Tibial nerve (tissue), 4 donors: ENCODE measurements around the gene MARCHF10. TPM values are rescaled to one million over a fixed set of nuclear protein-coding genes. Genes with fewer than 3 reads are reported as not detected.

Experiments
- DNase-seq, 2 donors: peaks; one replicate each; pipeline ENCODE4 v3.0.0-alpha.2; 2019; ENCODE audit warnings: low spot score in 2 of 2
- H3K27ac ChIP-seq, 4 donors: fragments of 200-600 bp; sonication (generic) in 3 of 4; one replicate each; pipeline ENCODE4 v1.5.1; 2017 to 2019; ENCODE audit warnings: mild to moderate bottlenecking in 1 of 4
- H3K27me3 ChIP-seq, 2 donors: fragments of 200-600 bp; sonication (generic) in 1 of 2; one replicate each; pipeline versions ENCODE4 v1.5.1 to v1.6.0; 2017 to 2019
- H3K36me3 ChIP-seq, 3 donors: fragments of 200-600 bp; sonication (generic); one replicate each; pipeline ENCODE4 v1.5.1; 2018 to 2019
- H3K4me1 ChIP-seq, 4 donors: fragments of 200-600 bp; sonication (generic) in 3 of 4; one replicate each; pipeline ENCODE4 v1.5.1; 2017 to 2019
- H3K4me3 ChIP-seq, 4 donors: fragments of 200-600 bp; sonication (generic) in 3 of 4; one replicate each; pipeline ENCODE4 v1.5.1; 2017 to 2019; ENCODE audit warnings: mild to moderate bottlenecking in 1 of 4, moderate library complexity in 1 of 4
- H3K9me3 ChIP-seq, 4 donors: fragments of 200-600 bp; sonication (generic) in 3 of 4; one replicate each; pipeline ENCODE4 v1.5.1; 2017 to 2019
- EP300 ChIP-seq, 2 donors: sonication (generic); formaldehyde crosslinking; IDR thresholded peaks; one replicate each; pipeline ENCODE4 v1.6.1; 2017; ENCODE audit warnings: antibody characterized with exemption in 2 of 2, mild to moderate bottlenecking in 1 of 2
- POLR2A ChIP-seq, 2 donors: fragments of 450-650 bp; IDR thresholded peaks; one replicate each; pipeline ENCODE4 v1.6.1; 2017; ENCODE audit warnings: antibody characterized with exemption in 2 of 2, mild to moderate bottlenecking in 2 of 2, moderate library complexity in 2 of 2
- WGBS, 2 donors: methylation state at CpG; one replicate each; pipeline ENCODE4 v1.1.5; 2018; 5-methylcytosine and 5-hydroxymethylcytosine counted together
- total RNA-seq, 4 donors: library from RNA; depleted of rRNA; stranded (reverse); fragments of >200 nt; gene quantifications; one replicate each; pipeline ENCODE4 v1.1.0, GENCODE V29; 2016
- TF ChIP-seq, protein P1 (sequence below), 5 experiments: fragments of 200-600 bp in 3 of 5; fragments of 450-650 bp in 2 of 5; sonication (generic) in 3 of 5; IDR thresholded peaks; one replicate each; pipeline ENCODE4 v1.5.1; 2016 to 2019; ENCODE audit warnings: antibody characterized with exemption in 5 of 5, mild to moderate bottlenecking in 3 of 5, moderate library complexity in 2 of 5

MARCHF10 gene
- total RNA-seq, 4 donors from 2014 or later: 1.8 to 11.7 (median 3.6) TPM

DNA sequence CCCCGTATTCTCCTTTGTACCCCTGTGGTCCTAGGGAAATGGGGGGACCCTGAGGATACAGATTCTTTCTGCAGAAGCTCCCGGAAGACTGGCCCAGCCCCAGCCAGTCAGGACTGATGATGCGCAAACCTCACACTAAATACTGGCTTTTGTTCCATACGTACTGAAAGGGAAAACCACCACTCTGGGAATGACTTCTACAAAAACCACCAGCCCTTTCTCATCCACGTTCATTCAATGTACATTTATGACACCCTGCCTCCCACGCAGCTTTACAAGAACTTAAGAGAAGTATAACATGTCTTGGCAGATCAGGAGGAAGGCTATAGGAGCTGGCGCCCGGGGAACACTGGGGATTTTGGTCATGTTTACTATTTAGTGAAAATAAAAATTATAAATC lies 70.6 kb downstream of the MARCHF10 start:
- 63 to 81% methylated on average over 8 of the region's 8 CpGs for WGBS, 2 donors

GRCh38 chr17:62735044-62735651 lies 73.0 kb downstream of the MARCHF10 start:
- Histone ChIP-seq H3K27me3 (no peaks in the 10 kb centered on the region), H3K27ac (no peak overlapping the region), H3K4me1 (no peaks in the 10 kb centered on the region), H3K4me3 (no peak overlapping the region), H3K9me3 (no peaks in the 10 kb centered on the region), H3K36me3 (no peaks in the 10 kb centered on the region)
- 74 to 75% methylated on average over 7 of the region's 7 CpGs for WGBS, 2 donors
- TF ChIP-seq EP300 (IDR thresholded peaks at IDR 0.05) (no peak), POLR2A (IDR thresholded peaks at IDR 0.05) (no peak)
- TF ChIP-seq, protein P1, sequence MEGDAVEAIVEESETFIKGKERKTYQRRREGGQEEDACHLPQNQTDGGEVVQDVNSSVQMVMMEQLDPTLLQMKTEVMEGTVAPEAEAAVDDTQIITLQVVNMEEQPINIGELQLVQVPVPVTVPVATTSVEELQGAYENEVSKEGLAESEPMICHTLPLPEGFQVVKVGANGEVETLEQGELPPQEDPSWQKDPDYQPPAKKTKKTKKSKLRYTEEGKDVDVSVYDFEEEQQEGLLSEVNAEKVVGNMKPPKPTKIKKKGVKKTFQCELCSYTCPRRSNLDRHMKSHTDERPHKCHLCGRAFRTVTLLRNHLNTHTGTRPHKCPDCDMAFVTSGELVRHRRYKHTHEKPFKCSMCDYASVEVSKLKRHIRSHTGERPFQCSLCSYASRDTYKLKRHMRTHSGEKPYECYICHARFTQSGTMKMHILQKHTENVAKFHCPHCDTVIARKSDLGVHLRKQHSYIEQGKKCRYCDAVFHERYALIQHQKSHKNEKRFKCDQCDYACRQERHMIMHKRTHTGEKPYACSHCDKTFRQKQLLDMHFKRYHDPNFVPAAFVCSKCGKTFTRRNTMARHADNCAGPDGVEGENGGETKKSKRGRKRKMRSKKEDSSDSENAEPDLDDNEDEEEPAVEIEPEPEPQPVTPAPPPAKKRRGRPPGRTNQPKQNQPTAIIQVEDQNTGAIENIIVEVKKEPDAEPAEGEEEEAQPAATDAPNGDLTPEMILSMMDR (IDR thresholded peaks at IDR 0.05): no peak
- DNase-seq: no peak

More for the DNA sequence above, 70.6 kb downstream of the MARCHF10 start:
- DNase-seq: no peak
- TF ChIP-seq, protein P1 (IDR thresholded peaks at IDR 0.05): no peak
- no peak for TF ChIP-seq POLR2A (IDR thresholded peaks at IDR 0.05)
- no peak for TF ChIP-seq EP300 (IDR thresholded peaks at IDR 0.05)
- no peaks in the 10 kb centered on the region for H3K36me3 ChIP-seq
- H3K27me3 ChIP-seq: no peaks in the 10 kb centered on the region
- H3K27ac ChIP-seq: no peak overlapping the region
- no peaks in the 10 kb centered on the region for H3K4me1 ChIP-seq
- H3K4me3 ChIP-seq: no peak overlapping the region
- H3K9me3 ChIP-seq: no peaks in the 10 kb centered on the region

DNA sequence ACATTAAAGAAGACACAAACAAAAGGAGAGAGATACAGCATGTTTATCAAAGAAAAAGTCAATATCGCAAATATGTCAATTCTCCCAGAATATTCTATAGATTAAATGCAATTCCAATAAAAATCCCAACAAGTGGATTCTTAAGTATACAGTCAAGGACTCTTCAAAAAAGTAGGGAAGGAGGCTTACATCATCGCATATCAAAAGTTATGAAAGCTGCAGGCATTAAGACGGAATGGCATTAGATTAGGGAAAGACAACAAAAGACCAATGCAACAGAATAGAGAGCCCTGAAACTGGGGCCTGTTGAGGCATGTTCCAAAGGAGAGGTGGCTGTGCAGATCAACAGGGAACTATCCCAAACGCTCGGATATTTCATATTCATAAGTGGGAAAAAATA lies 76.0 kb downstream of the MARCHF10 start:
- no peaks in the 10 kb centered on the region for H3K4me1 ChIP-seq
- no peak for DNase-seq
- no peak overlapping the region for H3K4me3 ChIP-seq
- TF ChIP-seq EP300 (IDR thresholded peaks at IDR 0.05) (no peak), POLR2A (IDR thresholded peaks at IDR 0.05) (no peak)
- TF ChIP-seq, protein P1 (IDR thresholded peaks at IDR 0.05): no peak
- no peak overlapping the region for H3K27ac ChIP-seq
- no peaks in the 10 kb centered on the region for H3K9me3 ChIP-seq
- 71 to 77% methylated on average over 5 of the region's 5 CpGs for WGBS, 2 donors
- H3K36me3 ChIP-seq: no peaks in the 10 kb centered on the region
- no peaks in the 10 kb centered on the region for H3K27me3 ChIP-seq

GRCh38 chr17:62727916-62728672 lies 80.0 kb downstream of the MARCHF10 start:
- DNase-seq: no peak
- Histone ChIP-seq H3K27ac (no peak overlapping the region), H3K9me3 (no peaks in the 10 kb centered on the region), H3K36me3 (no peaks in the 10 kb centered on the region), H3K4me3 (no peak overlapping the region), H3K4me1 (no peaks in the 10 kb centered on the region), H3K27me3 (no peaks in the 10 kb centered on the region)
- WGBS, 2 donors: 51 to 57% methylated on average over 6 of the region's 6 CpGs
- TF ChIP-seq, protein P1 (IDR thresholded peaks at IDR 0.05): no peak
- TF ChIP-seq EP300 (IDR thresholded peaks at IDR 0.05) (no peak), POLR2A (IDR thresholded peaks at IDR 0.05) (no peak)

- H3K36me3 ChIP-seq: no peaks in the 10 kb centered on the region
- WGBS, 2 donors: 59 to 64% methylated on average over 5 of the region's 5 CpGs
- no peaks in the 10 kb centered on the region for H3K4me1 ChIP-seq
- H3K4me3 ChIP-seq: no peak overlapping the region
- no peaks in the 10 kb centered on the region for H3K9me3 ChIP-seq
- H3K27ac ChIP-seq: no peak overlapping the region
- no peak for DNase-seq
- H3K27me3 ChIP-seq: no peaks in the 10 kb centered on the region
- no peak for TF ChIP-seq EP300 (IDR thresholded peaks at IDR 0.05)
- TF ChIP-seq POLR2A (IDR thresholded peaks at IDR 0.05): no peak
- TF ChIP-seq, protein P1 (IDR thresholded peaks at IDR 0.05): no peak
Observed at GRCh38 chr17:62725791-62726249, 82.3 kb downstream of the MARCHF10 start.
